GM12891 (cell line): ENCODE results near the gene DAPL1.

Source experiments
- POLR2A ChIP-seq: IDR thresholded peaks from 2 replicates; pipeline ENCODE4 v1.6.1; 2011; ENCODE audit warnings: low read depth, low read length, control low read depth
- POLR2AphosphoS5 ChIP-seq: IDR thresholded peaks from 2 replicates; pipeline ENCODE4 v1.6.1; 2011; ENCODE audit warnings: low read depth, low read length, control low read depth

DNA sequence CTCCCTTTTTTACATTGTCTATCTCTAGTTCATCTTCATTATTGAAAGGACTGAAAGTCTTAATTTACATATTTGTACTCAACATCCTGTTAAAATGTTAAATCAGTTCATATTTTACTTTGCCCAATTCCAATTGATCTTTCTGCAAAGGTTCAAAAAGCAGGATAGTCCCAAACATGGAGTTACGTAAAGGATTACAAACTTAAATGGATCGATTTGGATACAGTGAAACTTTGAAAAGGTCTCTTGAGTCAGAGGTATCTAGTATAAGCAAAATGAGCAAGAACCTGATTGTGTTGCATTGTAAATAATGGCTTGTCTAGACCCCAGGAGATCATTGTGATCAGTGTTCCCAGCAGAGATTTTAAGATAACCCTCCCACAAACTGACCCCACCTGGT is 4.1 kb downstream of the DAPL1 start:
- TF ChIP-seq POLR2A (no peak), POLR2AphosphoS5 (no peak)
